Measurements from ENCODE around the gene MRPS10.

MRPS10 gene

GRCh38 chr6:42260396-42260888 is 42.8 kb upstream of the MRPS10 start:
- peak; percentile 54 for DNase-seq (ENCODE audit: low spot score)
- no peak for TF ChIP-seq CTCF (IDR thresholded peaks at IDR 0.05; ENCODE audit: borderline replicate concordance, control extremely low read depth, extremely low read depth, insufficient read depth, missing control alignments)
- in situ Hi-C loops (cut with MboI; ENCODE audit: low sequenced_read_pairs, unreplicated experiment) = loop anchor here (10.0 kb wide), 1 partner anchor 294 kb away; no protein-coding TSS in a partner anchor

- no peak for DNase-seq (ENCODE audit: low spot score)
- TF ChIP-seq CTCF (IDR thresholded peaks at IDR 0.05; ENCODE audit: borderline replicate concordance, control extremely low read depth, extremely low read depth, insufficient read depth, missing control alignments) = no peak
- in situ Hi-C loops (cut with MboI; ENCODE audit: low sequenced_read_pairs, unreplicated experiment) = loop anchor here (10.0 kb wide), 1 partner anchor 295 kb away; no protein-coding TSS in a partner anchor
Measured at GRCh38 chr6:42259841-42260395, 42.3 kb upstream of the MRPS10 start.

GRCh38 chr6:42259286-42259685 is 41.6 kb upstream of the MRPS10 start:
- DNase-seq (ENCODE audit: low spot score) = no peak
- in situ Hi-C loops (cut with MboI; ENCODE audit: low sequenced_read_pairs, unreplicated experiment) = no loop called here
- TF ChIP-seq CTCF (IDR thresholded peaks at IDR 0.05; ENCODE audit: borderline replicate concordance, control extremely low read depth, extremely low read depth, insufficient read depth, missing control alignments) = no peak

- no peak for DNase-seq (ENCODE audit: low spot score)
- in situ Hi-C loops (cut with MboI; ENCODE audit: low sequenced_read_pairs, unreplicated experiment) = no loop called here
- no peak for TF ChIP-seq CTCF (IDR thresholded peaks at IDR 0.05; ENCODE audit: borderline replicate concordance, control extremely low read depth, extremely low read depth, insufficient read depth, missing control alignments)
Measured at GRCh38 chr6:42257614-42258013, 40.0 kb upstream of the MRPS10 start.

GRCh38 chr6:42257063-42257462 is 39.4 kb upstream of the MRPS10 start:
- in situ Hi-C loops (cut with MboI; ENCODE audit: low sequenced_read_pairs, unreplicated experiment) = no loop called here
- DNase-seq (ENCODE audit: low spot score) = no peak
- no peak for TF ChIP-seq CTCF (IDR thresholded peaks at IDR 0.05; ENCODE audit: borderline replicate concordance, control extremely low read depth, extremely low read depth, insufficient read depth, missing control alignments)

- no peak for DNase-seq (ENCODE audit: low spot score)
- TF ChIP-seq CTCF (IDR thresholded peaks at IDR 0.05; ENCODE audit: borderline replicate concordance, control extremely low read depth, extremely low read depth, insufficient read depth, missing control alignments) = no peak
- in situ Hi-C loops (cut with MboI; ENCODE audit: low sequenced_read_pairs, unreplicated experiment) = no loop called here
Measured at GRCh38 chr6:42255050-42255449, 37.4 kb upstream of the MRPS10 start.

All from GM13976 (cell line).